SK-N-SH (cell line): ENCODE data around the gene PCDHB9.
"Not testable (repeated sequence)": the region's sequence is repeated elsewhere in the genome, so short reads cannot be mapped to it uniquely, and the experiment has no call there.

Experiments
- CHD2 ChIP-seq: fragments of 150-350 bp; IDR thresholded peaks from 2 replicates; pipeline ENCODE4 v1.6.1; 2018; ENCODE audit warnings: low read length; ENCODE audit not compliant: partially characterized antibody
- EP300 ChIP-seq, 2 experiments: IDR thresholded peaks; 2 replicates each; pipeline versions ENCODE4 v1.4.0 to v1.6.1; 2012; ENCODE audit warnings: borderline replicate concordance in 1 of 2, low read depth in 1 of 2, low read length in 1 of 2
- EZH2phosphoT487 ChIP-seq: fragments of 200-600 bp; sonication (generic); IDR thresholded peaks from 2 replicates; pipeline ENCODE4 v1.6.1; 2017; ENCODE audit warnings: low read depth, mixed run types, mild to moderate bottlenecking, antibody characterized with exemption, moderate library complexity, borderline replicate concordance
- NFIC ChIP-seq: IDR thresholded peaks from 2 replicates; pipeline ENCODE4 v1.4.0; 2012; ENCODE audit warnings: borderline replicate concordance
- NRF1 ChIP-seq: IDR thresholded peaks from 2 replicates; pipeline ENCODE4 v1.6.1; 2012; ENCODE audit warnings: low read depth, mild to moderate bottlenecking, low read length
- RAD21 ChIP-seq: IDR thresholded peaks from 2 replicates; pipeline ENCODE4 v1.6.1; 2012; ENCODE audit warnings: mild to moderate bottlenecking, low read length
- RFX5 ChIP-seq: IDR thresholded peaks from 2 replicates; pipeline ENCODE4 v1.6.1; 2012; ENCODE audit warnings: mild to moderate bottlenecking, improper control_type of control experiment, low read length
- SIN3A ChIP-seq: IDR thresholded peaks from 2 replicates; pipeline ENCODE4 v1.6.1; 2012; ENCODE audit warnings: low read depth, mild to moderate bottlenecking, low read length, moderate library complexity, borderline replicate concordance
- TF ChIP-seq, protein P1 (sequence below): fragments of 150-350 bp; IDR thresholded peaks from 2 replicates; pipeline ENCODE4 v1.6.1; 2016; ENCODE audit warnings: mild to moderate bottlenecking, low read depth, low read length
- TF ChIP-seq, protein P2 (sequence below): IDR thresholded peaks from 2 replicates; pipeline ENCODE4 v1.6.1; 2012; ENCODE audit warnings: mild to moderate bottlenecking, low read depth, low read length, moderate library complexity
- TF ChIP-seq, protein P3 (sequence below): fragments of 200-600 bp; sonication (generic); IDR thresholded peaks from 2 replicates; pipeline ENCODE4 v1.6.1; 2017; ENCODE audit warnings: antibody characterized with exemption, mild to moderate bottlenecking, moderate library complexity

DNA sequence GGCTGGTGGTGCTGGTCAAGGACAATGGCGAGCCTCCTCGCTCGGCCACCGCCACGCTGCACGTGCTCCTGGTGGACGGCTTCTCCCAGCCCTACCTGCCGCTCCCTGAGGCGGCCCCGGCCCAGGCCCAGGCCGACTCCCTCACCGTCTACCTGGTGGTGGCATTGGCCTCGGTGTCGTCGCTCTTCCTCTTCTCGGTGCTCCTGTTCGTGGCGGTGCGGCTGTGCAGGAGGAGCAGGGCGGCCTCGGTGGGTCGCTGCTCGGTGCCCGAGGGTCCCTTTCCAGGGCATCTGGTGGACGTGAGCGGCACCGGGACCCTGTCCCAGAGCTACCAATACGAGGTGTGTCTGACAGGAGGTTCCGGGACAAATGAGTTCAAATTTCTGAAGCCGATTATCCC lies 38.5 kb downstream of the PCDHB9 start:
- TF ChIP-seq, protein P1, sequence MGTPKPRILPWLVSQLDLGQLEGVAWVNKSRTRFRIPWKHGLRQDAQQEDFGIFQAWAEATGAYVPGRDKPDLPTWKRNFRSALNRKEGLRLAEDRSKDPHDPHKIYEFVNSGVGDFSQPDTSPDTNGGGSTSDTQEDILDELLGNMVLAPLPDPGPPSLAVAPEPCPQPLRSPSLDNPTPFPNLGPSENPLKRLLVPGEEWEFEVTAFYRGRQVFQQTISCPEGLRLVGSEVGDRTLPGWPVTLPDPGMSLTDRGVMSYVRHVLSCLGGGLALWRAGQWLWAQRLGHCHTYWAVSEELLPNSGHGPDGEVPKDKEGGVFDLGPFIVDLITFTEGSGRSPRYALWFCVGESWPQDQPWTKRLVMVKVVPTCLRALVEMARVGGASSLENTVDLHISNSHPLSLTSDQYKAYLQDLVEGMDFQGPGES = not testable (repeated sequence)
- TF ChIP-seq, protein P2, sequence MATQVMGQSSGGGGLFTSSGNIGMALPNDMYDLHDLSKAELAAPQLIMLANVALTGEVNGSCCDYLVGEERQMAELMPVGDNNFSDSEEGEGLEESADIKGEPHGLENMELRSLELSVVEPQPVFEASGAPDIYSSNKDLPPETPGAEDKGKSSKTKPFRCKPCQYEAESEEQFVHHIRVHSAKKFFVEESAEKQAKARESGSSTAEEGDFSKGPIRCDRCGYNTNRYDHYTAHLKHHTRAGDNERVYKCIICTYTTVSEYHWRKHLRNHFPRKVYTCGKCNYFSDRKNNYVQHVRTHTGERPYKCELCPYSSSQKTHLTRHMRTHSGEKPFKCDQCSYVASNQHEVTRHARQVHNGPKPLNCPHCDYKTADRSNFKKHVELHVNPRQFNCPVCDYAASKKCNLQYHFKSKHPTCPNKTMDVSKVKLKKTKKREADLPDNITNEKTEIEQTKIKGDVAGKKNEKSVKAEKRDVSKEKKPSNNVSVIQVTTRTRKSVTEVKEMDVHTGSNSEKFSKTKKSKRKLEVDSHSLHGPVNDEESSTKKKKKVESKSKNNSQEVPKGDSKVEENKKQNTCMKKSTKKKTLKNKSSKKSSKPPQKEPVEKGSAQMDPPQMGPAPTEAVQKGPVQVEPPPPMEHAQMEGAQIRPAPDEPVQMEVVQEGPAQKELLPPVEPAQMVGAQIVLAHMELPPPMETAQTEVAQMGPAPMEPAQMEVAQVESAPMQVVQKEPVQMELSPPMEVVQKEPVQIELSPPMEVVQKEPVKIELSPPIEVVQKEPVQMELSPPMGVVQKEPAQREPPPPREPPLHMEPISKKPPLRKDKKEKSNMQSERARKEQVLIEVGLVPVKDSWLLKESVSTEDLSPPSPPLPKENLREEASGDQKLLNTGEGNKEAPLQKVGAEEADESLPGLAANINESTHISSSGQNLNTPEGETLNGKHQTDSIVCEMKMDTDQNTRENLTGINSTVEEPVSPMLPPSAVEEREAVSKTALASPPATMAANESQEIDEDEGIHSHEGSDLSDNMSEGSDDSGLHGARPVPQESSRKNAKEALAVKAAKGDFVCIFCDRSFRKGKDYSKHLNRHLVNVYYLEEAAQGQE = not testable (repeated sequence)
- not testable (repeated sequence) for TF ChIP-seq RAD21; NRF1; NFIC; EP300 (IDR thresholded peaks at IDR 0.05; ENCODE audit: borderline replicate concordance in 1 of 2, low read depth in 1 of 2, low read length in 1 of 2); RFX5; CHD2; EZH2phosphoT487; SIN3A
- TF ChIP-seq, protein P3, sequence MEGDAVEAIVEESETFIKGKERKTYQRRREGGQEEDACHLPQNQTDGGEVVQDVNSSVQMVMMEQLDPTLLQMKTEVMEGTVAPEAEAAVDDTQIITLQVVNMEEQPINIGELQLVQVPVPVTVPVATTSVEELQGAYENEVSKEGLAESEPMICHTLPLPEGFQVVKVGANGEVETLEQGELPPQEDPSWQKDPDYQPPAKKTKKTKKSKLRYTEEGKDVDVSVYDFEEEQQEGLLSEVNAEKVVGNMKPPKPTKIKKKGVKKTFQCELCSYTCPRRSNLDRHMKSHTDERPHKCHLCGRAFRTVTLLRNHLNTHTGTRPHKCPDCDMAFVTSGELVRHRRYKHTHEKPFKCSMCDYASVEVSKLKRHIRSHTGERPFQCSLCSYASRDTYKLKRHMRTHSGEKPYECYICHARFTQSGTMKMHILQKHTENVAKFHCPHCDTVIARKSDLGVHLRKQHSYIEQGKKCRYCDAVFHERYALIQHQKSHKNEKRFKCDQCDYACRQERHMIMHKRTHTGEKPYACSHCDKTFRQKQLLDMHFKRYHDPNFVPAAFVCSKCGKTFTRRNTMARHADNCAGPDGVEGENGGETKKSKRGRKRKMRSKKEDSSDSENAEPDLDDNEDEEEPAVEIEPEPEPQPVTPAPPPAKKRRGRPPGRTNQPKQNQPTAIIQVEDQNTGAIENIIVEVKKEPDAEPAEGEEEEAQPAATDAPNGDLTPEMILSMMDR = not testable (repeated sequence)
